NCI-H748 treated with DMSO at 0.1 percent for 48 hours (cell line): ENCODE measurements around the gene SETD3.

ENCODE experiments used
- DNase-seq: peaks from one replicate; lab custom pipeline; 2025; lab: John Stamatoyannopoulos, UW

Gene SETD3

DNA sequence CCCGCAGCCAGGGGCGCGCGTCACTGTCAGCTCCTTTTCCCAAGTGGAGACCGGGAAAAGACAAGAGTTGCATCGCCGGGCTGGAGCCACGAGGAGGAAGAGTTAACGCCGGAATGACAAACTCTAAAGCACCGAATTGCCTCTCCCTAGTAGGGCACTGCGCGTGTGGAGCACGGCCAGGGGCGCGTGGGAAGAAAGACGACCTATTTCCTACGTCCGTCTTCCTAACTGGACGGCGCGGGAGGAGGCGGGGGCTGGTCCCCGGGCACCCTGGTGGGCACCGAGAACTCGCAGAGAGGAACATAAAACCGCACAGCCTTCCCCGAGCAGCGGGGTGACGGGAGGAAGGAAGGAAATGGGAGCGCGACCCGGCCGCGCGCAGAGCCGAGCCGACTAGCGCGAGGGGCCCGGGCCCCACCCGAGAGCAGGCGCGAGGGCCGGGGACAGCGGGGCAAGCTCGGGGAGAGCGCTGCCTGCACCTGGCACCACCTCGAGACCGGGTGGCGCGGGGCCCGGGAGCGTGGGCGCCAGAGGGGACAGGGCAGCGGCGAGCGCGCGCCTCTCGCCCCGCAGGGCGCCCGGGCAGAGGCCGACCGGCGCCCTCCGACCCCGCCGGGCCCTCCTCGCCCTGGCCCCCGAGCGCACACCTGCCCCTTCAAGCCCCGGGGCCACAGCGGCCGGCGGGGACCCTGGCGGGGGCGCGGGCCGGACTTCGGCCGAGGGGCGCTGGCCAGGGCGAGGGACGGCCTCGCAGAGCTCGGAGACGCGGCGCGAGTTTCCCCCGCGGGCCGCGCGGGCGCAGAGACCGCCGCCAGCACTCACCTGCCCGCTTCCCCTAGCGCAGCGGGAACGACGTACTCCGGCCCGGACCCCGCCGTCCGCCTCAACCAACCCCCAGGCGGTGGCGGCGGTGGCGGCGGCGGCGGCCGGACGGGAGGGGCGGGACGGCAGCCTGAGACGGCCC lies at the start of gene SETD3:
SETD3 (minus strand) TSS at position 954 of the 964 bp plus-strand sequence. CDS start 15,054 bp downstream, outside the sequence.
- peak; percentile 27 for DNase-seq

DNA sequence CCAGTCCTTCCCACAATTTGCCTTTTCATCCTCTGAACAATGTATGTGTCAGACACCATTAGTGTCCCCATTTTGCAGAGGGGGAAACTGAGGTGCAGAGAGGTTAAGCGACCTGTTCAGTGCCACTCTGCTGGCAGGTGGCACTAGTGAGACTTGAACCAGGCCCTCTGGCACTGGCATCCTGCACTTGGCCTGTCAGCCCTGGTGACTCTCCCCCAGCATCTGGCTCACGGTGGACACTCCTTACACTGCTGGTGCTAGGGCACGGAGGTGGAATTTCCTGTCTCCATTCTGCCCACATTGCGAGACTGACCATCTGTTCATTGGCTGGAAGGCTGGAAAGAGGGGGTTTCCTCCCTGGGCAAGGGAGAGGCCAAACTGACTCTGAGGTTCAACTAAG lies 49.2 kb upstream of the SETD3 start:
- DNase-seq, result no peak

DNA sequence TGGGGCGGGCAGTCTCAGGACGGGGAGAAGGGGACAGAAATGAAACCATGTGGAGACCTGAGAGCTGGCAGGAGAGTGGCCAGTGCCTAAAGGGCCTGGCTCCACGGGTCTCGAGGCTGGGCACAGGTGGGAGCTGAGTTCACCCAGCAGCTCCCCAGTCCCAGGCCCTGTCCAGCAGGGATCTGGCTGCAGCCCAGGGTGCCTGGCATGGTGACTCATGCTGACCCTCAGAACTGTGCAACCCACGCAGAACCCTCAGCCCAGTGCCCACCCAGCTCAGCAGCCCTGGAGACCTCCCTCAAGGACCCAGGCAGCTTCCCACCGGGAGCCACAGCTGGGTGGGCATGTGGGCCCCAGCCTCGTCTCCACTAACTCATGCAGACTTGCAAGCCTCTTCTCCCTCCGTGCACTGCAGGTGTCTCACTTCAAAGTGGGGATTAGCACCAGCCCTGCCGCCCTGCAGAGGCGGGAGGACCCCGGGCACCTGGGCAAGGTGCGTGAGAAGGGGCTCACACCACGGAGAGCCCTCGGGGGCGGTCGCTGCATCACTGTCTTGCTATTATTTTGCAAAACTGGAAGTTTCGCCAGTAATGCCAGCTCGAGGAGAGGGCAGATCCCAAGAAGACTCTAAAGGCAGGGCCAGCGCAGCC lies 46.9 kb upstream of the SETD3 start:
- no peak for DNase-seq

DNA sequence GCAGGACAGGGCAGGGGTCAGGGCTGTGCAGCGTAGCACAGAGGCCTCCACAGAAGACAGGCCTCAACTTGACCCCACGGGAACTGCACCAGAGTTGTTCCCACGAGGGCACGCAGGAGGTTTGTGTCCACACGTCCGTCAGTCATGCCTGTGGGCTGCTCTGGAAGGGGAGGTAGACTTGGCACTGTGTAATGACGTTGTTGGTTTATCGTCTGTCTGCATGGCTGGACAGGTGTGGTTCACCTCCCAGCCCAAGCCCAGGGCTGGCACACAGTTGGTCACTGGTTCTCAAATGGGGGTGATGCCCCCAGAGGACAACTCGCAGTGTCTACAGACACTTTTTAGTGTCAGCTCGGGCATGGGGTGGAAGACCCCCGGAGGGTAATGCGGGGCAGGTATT lies 46.4 kb upstream of the SETD3 start:
- DNase-seq, result no peak

DNA sequence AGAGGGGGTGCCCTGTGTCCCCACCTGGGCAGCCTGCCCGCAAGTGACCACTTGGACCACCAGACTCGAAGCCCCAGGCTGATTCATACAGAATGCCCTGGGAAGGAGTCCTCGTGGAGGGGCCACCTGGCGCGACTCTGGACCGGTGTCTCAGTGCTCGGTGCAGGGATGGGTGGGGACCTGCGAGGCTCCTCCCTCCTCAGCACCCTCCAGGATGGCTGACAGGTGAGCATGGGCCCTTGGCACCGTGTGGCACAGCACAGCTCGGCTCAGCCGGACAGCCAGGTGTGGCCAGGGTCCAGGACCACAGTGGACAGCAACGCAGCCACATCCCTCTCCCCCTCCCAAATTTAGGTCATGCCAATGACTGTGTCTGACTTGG lies 45.0 kb upstream of the SETD3 start:
- no peak for DNase-seq

DNA sequence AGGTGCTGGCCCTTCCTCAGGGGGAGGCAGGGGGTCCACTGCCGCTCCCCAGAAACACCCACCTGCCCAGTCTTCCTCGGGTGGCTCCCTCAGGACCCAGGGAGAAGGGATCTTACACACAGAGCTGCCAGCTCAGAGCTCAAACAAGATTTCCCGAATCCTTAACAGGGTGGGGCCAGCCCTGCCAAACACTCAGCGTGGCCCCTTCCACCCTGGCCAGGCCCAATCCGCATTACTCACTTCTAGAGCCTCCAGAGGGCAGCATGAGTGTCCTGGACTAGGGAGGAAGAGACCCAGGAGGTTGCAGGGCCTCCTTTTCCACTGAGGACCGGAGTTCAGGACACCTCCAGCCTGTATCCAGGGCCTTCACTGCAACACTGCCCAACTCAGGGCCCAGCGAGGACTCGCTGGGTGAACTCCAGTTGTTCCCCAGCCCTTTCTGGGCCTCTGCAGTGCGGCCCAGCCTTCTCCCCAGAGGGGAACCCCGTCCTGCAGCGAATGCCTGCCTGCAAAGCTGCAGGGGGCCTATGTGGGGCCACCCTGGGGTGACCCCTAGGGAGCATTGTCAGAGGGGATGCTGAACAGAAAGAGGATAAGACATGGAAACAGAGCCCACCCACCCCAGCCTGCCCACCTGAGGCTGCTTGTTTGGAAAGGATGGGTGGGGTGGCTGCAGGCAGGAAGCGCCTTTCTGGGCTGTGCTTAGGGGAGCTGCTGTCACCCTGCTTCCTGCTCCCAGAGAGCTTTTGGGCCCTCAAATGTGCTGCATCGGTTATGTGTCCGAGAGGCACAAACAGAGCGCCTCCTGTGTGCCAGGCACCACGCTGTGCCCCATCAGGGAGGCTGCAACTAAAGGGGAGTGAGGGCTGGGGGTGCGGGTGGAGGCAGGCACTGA lies 44.4 kb upstream of the SETD3 start:
- DNase-seq, result no peak

DNA sequence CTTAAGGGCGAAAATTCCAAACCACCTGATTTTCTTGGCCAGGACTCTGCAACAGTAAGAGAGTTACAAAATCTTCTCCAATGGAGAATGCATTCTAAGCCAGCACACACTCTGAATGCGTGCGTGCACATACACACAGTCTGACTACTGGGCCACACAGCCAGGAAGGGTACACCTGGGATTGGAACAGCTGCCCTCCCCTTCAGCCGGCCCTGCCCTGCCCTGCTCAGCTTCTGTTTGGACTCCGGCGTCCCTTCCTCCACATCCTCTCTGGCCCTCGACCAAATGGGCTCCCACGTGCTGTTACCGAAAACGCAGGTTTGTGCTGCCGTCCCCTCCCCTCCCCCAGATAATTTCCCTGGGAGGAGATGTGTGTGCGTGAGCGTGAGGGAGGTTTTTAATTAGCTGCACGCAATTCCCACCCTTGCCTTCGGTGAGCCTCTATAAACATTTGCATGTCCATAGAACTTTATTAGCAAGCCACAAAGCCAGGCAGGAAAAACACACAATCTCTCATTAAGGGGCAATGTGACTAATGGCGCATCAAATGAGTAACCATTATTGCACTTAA lies 43.5 kb upstream of the SETD3 start:
- peak; percentile 13 for DNase-seq

DNA sequence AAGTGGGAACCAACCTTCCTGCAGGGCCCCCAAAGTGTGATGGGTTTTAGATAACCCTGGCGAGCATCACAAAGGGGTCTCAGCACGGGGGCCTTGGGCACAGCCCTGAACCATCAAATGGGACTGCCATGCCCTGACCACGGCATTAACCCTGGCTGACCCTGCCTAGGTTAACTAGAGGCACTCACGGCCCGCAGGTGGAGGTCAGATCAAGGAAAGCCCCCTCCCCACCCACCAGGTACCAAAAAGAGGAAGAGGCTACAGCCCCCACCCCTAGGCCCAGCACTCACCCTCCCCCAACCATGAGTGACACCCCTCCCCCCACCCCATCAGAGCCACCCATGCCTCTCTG lies 43.0 kb upstream of the SETD3 start:
- no peak for DNase-seq

DNA sequence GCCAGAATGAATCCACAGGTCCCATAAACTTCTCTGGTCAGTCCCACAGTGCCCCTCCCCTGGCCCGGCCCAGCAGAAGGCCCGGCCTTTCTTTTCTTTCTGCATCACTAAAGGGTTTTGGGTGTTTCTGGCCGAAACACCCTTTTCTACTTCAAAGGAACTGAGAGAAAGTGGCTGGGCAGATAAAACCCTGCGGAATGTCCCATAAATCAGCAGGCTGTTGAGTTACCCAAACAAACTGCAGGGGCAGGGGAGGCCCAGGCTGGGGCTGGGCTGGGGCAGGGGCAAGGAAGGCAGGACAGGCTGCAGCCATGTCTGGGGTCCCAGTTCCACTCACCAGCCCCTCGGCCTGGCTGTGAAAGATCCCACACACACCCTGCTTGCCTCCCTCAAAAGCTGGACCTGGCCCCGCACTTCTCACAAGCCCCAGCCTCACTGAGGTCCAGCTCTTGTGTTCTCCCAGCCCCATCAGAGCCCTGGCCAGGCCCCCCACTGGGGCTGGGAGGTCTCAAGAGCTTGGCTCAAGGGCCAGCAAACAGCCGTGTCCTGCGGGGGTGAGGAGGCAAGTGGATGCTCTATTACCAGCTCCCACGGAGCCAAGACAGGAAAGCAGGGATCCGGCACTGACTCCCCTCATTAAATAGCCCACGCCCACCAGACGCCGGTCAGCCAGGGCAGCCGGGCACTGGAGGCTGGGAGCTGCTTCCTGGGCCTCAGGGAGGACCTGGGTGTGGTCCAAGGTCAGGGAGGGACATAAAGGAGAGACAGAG lies 42.5 kb upstream of the SETD3 start:
- DNase-seq, result no peak

DNA sequence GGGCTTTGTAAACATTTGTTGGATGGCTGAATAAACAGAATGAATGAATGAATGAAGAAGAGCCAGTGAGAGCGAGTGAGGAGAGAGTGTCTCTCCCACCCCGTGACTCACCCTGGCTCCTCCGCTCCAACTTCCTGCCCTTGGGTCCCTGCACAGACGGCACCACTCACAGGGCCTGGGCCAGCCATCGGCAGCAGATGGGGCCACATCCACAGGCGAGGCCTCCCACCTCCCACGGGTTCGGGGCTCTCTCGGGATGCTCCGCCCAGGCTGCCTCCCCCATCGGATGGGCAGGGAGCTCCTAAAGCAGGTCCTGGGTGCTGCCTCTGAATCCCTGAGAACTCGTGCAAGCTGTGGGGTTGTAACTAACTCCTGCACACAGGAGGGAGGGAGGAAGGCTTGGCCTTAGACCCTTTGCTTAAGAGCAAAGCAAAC lies 41.8 kb upstream of the SETD3 start:
- no peak for DNase-seq

DNA sequence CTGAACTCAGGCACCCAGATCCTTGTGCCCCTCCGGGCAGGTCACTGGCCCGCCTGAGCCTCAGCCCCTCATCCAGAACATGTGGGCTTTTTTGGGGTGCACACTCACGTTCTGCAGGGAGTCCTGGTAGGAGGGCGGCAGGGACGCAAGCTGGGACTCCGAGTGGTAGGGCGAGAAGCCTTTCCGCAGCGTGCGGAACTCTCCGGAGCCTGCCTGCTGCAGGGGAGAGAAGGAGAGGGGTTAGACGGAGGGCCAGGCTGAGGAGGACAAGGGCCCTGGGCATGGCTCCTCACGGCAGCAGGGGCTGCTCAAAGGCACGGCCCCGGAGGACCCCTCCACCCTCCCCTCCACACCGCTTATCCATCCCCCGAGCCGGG lies 41.4 kb upstream of the SETD3 start:
- no peak for DNase-seq

DNA sequence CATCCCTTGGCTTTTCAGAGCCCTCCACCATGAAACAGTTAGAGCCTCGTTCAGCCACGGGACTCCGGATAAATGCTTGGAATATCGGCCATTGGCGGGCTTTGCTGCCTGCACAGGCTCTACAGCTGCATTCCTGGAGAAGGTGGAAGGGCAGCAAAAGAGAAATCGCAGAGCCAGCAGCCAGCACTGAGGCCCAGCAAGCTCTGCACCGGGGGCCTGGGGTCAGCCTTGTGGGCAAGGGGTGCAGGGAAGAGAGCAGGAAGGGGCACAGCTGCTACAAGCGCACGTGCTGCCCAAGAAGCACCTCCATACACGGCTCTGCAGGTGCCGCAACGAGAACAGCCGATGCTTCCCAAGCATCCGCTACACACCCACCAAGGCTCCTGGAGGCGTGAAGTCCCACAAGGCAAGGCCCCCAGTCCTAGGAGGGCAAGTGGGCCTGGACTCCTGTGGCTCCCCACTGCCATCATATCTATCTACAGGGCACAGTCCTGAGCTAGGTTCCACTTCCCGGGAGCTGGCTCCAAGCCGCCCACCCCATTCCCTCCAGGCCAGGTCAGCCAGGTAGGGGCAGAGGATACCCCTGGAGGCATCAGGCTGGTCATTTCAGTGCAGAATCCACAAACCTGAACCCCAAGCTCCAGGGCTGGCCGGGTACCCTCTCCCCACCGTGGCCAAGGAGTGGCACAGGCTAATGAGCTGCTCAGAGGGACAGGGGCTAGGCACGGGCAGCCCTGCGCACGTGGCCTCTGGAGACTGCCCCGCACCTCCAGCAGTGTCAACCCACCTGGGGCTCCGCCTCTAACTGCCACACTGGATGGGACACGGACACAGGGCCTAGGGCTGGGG lies 40.7 kb upstream of the SETD3 start:
- no peak for DNase-seq

DNA sequence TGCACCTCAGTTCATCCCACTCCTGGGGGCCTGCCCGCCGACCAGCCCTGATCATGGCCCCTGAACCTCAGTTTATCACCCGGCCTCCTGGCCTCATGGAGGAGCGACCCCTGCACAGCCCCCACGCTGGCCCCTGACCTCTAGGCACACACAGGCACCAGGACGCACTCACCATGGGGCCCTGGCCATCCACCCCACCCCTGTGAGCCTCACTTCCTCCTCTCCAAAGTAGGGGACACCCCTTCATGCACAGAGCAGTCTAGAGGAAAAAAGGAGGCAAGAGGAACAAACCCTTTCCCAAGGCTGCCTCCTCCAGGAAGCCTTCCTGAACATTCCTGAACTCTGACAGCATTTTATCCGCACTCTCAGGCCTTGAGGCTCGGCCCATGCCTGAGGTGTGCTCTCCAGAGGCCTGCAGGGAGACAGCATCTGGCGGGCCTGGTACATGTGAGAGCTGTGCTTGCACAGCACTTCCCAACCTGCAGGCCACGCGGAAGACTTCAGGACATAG lies 40.0 kb upstream of the SETD3 start:
- no peak for DNase-seq

DNA sequence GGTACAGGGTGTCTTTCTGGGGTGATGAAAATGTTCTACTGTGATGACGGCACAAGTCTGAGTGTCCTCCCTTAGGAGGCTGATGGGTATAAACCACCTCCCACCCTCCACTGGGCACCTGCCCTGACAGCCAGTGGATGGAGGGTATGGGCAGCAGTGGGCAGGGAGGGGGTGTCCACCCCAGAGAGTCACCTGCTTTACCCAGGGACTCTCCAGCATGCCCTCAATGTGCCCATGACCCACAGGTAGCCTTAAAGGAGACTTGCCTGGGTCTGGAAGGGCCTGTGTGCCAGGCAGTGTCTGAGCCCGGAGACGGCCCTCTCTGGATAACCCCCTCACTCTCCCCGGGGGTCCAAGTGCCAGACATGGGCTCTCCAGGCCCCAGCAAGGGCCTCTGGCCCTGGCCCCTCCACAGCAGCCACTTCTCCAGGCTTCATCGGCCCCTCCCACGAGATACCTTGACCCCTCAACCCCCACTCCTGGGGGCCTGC lies 39.3 kb upstream of the SETD3 start:
- no peak for DNase-seq

DNA sequence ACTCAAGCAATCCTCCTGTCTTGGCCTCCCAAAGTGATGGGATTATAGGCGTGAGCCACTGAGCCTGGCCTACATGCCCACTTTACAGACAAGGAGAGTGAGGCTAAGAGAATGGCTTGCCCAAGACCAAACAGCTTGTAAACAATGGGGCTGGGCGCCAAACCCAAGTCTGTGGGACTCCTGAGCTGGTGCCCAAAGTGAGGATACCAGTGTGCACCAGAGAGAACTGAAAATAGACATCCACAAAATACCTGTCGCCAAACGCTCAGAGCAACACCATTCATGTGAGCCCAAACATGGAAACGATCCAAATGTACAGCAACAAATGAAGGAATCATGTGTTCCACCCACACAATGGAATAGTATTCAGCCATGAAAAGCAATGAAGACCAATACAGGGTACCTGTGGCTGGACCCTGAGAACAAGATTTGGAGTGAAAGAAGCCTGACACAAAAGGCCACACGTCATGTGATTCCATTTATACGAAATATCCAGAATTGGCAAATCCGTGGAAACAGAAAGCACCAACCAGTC lies 38.8 kb upstream of the SETD3 start:
- no peak for DNase-seq

DNA sequence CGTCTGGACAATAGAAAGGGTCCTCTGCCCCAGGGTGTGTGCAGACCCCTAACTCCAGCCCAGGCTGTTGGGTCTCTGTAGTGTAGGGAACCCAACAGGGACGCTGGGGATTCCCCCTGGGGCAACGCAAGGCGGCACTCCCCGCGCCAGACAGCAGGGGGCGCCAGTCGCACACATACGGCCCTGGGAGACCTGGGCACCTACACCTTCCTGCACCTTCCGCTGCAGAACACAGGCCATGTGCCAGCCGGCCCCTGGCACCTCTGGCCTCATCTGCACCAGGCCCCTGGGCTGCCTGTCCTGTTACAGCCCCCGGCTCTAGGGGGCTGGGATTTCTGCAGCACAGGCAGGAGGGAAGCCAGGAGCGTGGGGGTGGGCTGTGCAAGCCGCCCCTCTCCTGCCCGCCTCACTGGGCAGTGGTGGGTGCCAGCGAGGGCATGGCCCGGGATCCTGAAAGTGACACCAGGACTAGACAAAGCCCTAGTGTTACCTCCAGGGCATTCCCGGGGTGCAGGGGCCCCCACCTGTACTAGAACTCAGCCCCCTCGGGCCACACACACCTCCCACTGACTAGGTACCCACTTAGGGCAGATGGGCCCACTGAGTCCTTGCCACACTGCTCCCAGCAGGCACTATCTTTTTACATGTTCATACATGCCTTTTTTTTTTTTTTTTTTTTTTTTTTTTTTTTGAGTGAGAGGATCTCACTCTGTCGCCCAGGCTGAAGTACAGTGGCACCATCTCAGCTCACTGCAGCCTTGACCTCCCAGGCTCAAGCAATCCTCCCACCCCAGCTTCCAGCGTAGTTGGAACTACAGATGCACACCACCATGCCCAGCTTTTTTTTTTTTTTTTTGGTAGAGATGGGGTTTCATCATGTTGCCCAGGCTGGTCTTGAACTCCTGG lies 38.0 kb upstream of the SETD3 start:
- peak; percentile 24 for DNase-seq

DNA sequence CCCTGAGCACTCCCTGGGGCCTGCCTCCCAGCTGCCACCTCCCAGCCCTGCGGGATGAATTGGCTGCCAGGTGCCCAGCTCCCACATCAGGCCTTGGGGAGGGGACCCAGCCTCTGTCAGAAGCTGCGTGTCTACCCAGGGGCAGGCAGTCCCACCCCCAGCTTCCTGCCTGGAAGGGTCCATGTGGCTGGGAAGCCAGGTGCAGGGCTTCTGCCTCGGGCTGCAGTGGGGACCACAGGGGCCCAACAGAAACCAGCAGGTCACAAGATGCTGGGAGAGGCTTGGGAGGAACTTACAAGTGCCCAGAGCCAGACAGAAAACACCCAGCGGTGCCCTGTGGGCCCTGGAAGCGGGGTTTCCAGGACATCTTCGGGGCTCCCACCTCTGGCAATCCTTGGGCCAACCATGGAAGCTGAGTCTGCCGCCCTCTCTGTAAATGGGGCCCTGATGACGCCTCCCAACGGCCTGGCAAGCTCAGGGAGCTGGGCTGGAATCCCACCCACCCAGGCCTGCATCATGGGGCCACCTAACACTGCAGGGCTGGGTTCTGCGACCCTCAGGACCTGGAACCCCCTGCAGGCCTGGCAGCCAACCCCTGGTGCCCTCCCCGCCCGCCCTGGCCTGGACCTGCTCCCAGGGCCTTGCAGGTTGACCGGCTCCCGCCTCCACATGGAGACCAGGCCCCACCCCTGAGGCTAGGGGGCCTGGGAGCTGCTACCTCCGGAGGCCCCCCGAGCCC lies 37.2 kb upstream of the SETD3 start:
- DNase-seq, result no peak
